RPMI8226 (cell line): ENCODE measurements around the gene PKP2.

Source experiments
- DNase-seq: peaks from one replicate; pipeline ENCODE4 v3.0.0-alpha.2; 2015

The PKP2 gene

GRCh38 chr12:32896432-32897280, at the start of gene PKP2:
PKP2 (minus strand) TSS chr12:32896777; CDS start chr12:32896731, 46 bp downstream.
- DNase-seq = peak; percentile 96

- no peak for DNase-seq
Measured at GRCh38 chr12:32944195-32944594, 47.6 kb upstream of the PKP2 start.

- no peak for DNase-seq
Measured at GRCh38 chr12:32939801-32940200, 43.2 kb upstream of the PKP2 start.

GRCh38 chr12:32926963-32927362, 30.4 kb upstream of the PKP2 start:
- DNase-seq = no peak

GRCh38 chr12:32926356-32926755, 29.8 kb upstream of the PKP2 start:
- DNase-seq = no peak

GRCh38 chr12:32922546-32923297, 26.1 kb upstream of the PKP2 start:
- DNase-seq = no peak

GRCh38 chr12:32921397-32921796, 24.8 kb upstream of the PKP2 start:
- DNase-seq = no peak

- DNase-seq = no peak
Measured at GRCh38 chr12:32920506-32921085, 24.0 kb upstream of the PKP2 start.

- peak; percentile 49 for DNase-seq
Measured at GRCh38 chr12:32918890-32919801, 22.6 kb upstream of the PKP2 start.

GRCh38 chr12:32917094-32917611, 20.6 kb upstream of the PKP2 start:
- DNase-seq = no peak

- DNase-seq = no peak
Measured at GRCh38 chr12:32907898-32908476, 11.4 kb upstream of the PKP2 start.

- no peak for DNase-seq
Measured at GRCh38 chr12:32907166-32907565, 10.6 kb upstream of the PKP2 start.

GRCh38 chr12:32906399-32907165, 10.0 kb upstream of the PKP2 start:
- peak; percentile 88 for DNase-seq

- peak; percentile 68 for DNase-seq
Measured at GRCh38 chr12:32903763-32904162, 7.2 kb upstream of the PKP2 start.

GRCh38 chr12:32903318-32903717, 6.7 kb upstream of the PKP2 start:
- no peak for DNase-seq

- DNase-seq = peak; percentile 35
Measured at GRCh38 chr12:32902287-32902997, 5.9 kb upstream of the PKP2 start.

GRCh38 chr12:32901553-32901952, 5.0 kb upstream of the PKP2 start:
- DNase-seq = no peak

GRCh38 chr12:32897687-32898573, 1.4 kb upstream of the PKP2 start:
- no peak for DNase-seq

- DNase-seq = no peak
Measured at GRCh38 chr12:32897281-32897610, 669 bp upstream of the PKP2 start.
